ENCODE data around the gene GREB1.
A peak's percentile ranks its signal among the peaks of the same experiment; 100 is the strongest.
"Not testable (repeated sequence)": the region's sequence is repeated elsewhere in the genome, so short reads cannot be mapped to it uniquely, and the experiment has no call there.

Gene GREB1

GRCh38 chr2:11644293-11644692 lies 110.4 kb downstream of the GREB1 start:
- DNase-seq: no peak

- no peak for DNase-seq
These were observed 112.7 kb downstream of the GREB1 start for GRCh38 chr2:11646530-11646929.

GRCh38 chr2:11647834-11648600 lies 114.2 kb downstream of the GREB1 start:
- no peak for DNase-seq

GRCh38 chr2:11649093-11649492 lies 115.2 kb downstream of the GREB1 start:
- no peak for DNase-seq

GRCh38 chr2:11651856-11652548 lies 118.2 kb downstream of the GREB1 start:
- no peak for DNase-seq

GRCh38 chr2:11652553-11652952 lies 118.7 kb downstream of the GREB1 start:
- DNase-seq: no peak

GRCh38 chr2:11655495-11655894 lies 121.7 kb downstream of the GREB1 start:
- peak; percentile 8 for DNase-seq

- DNase-seq: no peak
These were observed 122.4 kb downstream of the GREB1 start for GRCh38 chr2:11656252-11656651.

GRCh38 chr2:11656671-11657101 lies 122.8 kb downstream of the GREB1 start:
- no peak for DNase-seq

- DNase-seq: no peak
These were observed 123.3 kb downstream of the GREB1 start for GRCh38 chr2:11657195-11657594.

GRCh38 chr2:11657646-11658045 lies 123.8 kb downstream of the GREB1 start:
- DNase-seq: no peak

- DNase-seq: no peak
These were observed 124.6 kb downstream of the GREB1 start for GRCh38 chr2:11658208-11659114.

- DNase-seq: no peak
These were observed 125.2 kb downstream of the GREB1 start for GRCh38 chr2:11659115-11659475.

GRCh38 chr2:11659851-11660250 lies 126.0 kb downstream of the GREB1 start:
- DNase-seq: no peak

- DNase-seq: not testable (repeated sequence)
These were observed 126.6 kb downstream of the GREB1 start for GRCh38 chr2:11660396-11660795.

GRCh38 chr2:11661891-11662435 lies 128.1 kb downstream of the GREB1 start:
- no peak for DNase-seq

GRCh38 chr2:11662882-11663281 lies 129.0 kb downstream of the GREB1 start:
- DNase-seq: no peak

GRCh38 chr2:11663427-11663826 lies 129.6 kb downstream of the GREB1 start:
- DNase-seq: peak; percentile 49

- no peak for DNase-seq
These were observed 131.2 kb downstream of the GREB1 start for GRCh38 chr2:11665028-11665427.

GRCh38 chr2:11665510-11666362 lies 131.9 kb downstream of the GREB1 start:
- no peak for DNase-seq

GRCh38 chr2:11667194-11667593 lies 133.3 kb downstream of the GREB1 start:
- DNase-seq: no peak

Measured in NCI-H69 (cell line).